Glutamatergic neuron (in vitro differentiated cells): Measurements from ENCODE around the gene RXRB. TPM values are rescaled to one million over a fixed set of nuclear protein-coding genes. Genes with fewer than 3 reads are reported as not detected.

Experiments used
- DNase-seq: peaks from one replicate; pipeline ENCODE4 v3.0.0; 2022
- H3K27ac Mint-ChIP-seq: one replicate; pipeline ENCODE4 v1.8.0; 2020; ENCODE audit warnings: mild to moderate bottlenecking, mixed read lengths, inconsistent platforms; ENCODE audit not compliant: unreplicated experiment
- H3K27me3 Mint-ChIP-seq: one replicate; pipeline ENCODE4 v1.8.0; 2020; ENCODE audit warnings: mild to moderate bottlenecking, moderate library complexity, mixed read lengths, inconsistent platforms; ENCODE audit not compliant: unreplicated experiment
- H3K36me3 Mint-ChIP-seq: one replicate; pipeline ENCODE4 v1.8.0; 2020; ENCODE audit warnings: mild to moderate bottlenecking, mixed read lengths, inconsistent platforms; ENCODE audit not compliant: unreplicated experiment
- H3K4me1 Mint-ChIP-seq: one replicate; pipeline ENCODE4 v1.8.0; 2020; ENCODE audit warnings: mild to moderate bottlenecking, low read depth, mixed read lengths, inconsistent platforms; ENCODE audit not compliant: unreplicated experiment
- H3K4me3 Mint-ChIP-seq: one replicate; pipeline ENCODE4 v1.8.0; 2020; ENCODE audit warnings: mild to moderate bottlenecking, mixed read lengths, inconsistent platforms; ENCODE audit not compliant: unreplicated experiment
- H3K9me3 Mint-ChIP-seq: one replicate; pipeline ENCODE4 v1.8.0; 2020; ENCODE audit warnings: mild to moderate bottlenecking, moderate library complexity, mixed read lengths, inconsistent platforms; ENCODE audit not compliant: unreplicated experiment
- total RNA-seq: library from RNA; stranded (reverse); fragmentation: NEBNext Ultra II Directional; extraction: Animal tissue kit (Norgen Biotek cat#: 25700); gene quantifications from one replicate; pipeline ENCODE4 v1.2.1, GENCODE V29; 2021; ENCODE audit not compliant: unreplicated experiment
- TF ChIP-seq, protein P1 (sequence below): fragments of 200-600 bp; sonication (generic); IDR thresholded peaks from one replicate; pipeline ENCODE4 v1.5.0; 2021; ENCODE audit not compliant: partially characterized antibody, unreplicated experiment

The RXRB gene
- total RNA-seq, 1 donor from 2014 or later: 45.3 TPM

- Mint-ChIP-seq H3K36me3 (no peaks in the 10 kb centered on the region), H3K4me3 (peak overlapping the region; percentile 89), H3K27me3 (peaks cover 18% of the 10 kb centered on the region), H3K27ac (peak overlapping the region; percentile 22), H3K4me1 (peaks cover 3% of the 10 kb centered on the region), H3K9me3 (peaks cover 2% of the 10 kb centered on the region)
- DNase-seq: no peak
- TF ChIP-seq, protein P1, sequence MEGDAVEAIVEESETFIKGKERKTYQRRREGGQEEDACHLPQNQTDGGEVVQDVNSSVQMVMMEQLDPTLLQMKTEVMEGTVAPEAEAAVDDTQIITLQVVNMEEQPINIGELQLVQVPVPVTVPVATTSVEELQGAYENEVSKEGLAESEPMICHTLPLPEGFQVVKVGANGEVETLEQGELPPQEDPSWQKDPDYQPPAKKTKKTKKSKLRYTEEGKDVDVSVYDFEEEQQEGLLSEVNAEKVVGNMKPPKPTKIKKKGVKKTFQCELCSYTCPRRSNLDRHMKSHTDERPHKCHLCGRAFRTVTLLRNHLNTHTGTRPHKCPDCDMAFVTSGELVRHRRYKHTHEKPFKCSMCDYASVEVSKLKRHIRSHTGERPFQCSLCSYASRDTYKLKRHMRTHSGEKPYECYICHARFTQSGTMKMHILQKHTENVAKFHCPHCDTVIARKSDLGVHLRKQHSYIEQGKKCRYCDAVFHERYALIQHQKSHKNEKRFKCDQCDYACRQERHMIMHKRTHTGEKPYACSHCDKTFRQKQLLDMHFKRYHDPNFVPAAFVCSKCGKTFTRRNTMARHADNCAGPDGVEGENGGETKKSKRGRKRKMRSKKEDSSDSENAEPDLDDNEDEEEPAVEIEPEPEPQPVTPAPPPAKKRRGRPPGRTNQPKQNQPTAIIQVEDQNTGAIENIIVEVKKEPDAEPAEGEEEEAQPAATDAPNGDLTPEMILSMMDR: no peak
Observed at GRCh38 chr6:33212857-33213165, 12.3 kb upstream of the RXRB start.

- Mint-ChIP-seq H3K4me3 (peak overlapping the region; percentile 89), H3K4me1 (peaks cover 3% of the 10 kb centered on the region), H3K9me3 (peaks cover 2% of the 10 kb centered on the region), H3K27ac (no peak overlapping the region), H3K36me3 (no peaks in the 10 kb centered on the region), H3K27me3 (peaks cover 17% of the 10 kb centered on the region)
- DNase-seq: no peak
- TF ChIP-seq, protein P1: no peak
Observed at GRCh38 chr6:33211666-33212422, 11.4 kb upstream of the RXRB start.

GRCh38 chr6:33211136-33211535, 10.7 kb upstream of the RXRB start:
- peaks cover 5% of the 10 kb centered on the region for H3K4me1 Mint-ChIP-seq
- H3K4me3 Mint-ChIP-seq: no peak overlapping the region
- H3K27me3 Mint-ChIP-seq: peaks cover 22% of the 10 kb centered on the region
- TF ChIP-seq, protein P1: no peak
- DNase-seq: no peak
- peaks cover 2% of the 10 kb centered on the region for H3K9me3 Mint-ChIP-seq
- H3K36me3 Mint-ChIP-seq: no peaks in the 10 kb centered on the region
- H3K27ac Mint-ChIP-seq: no peak overlapping the region

- peak overlapping the region; percentile 93 for H3K4me3 Mint-ChIP-seq
- peaks cover 2% of the 10 kb centered on the region for H3K9me3 Mint-ChIP-seq
- TF ChIP-seq, protein P1: no peak
- DNase-seq: no peak
- peaks cover 13% of the 10 kb centered on the region for H3K4me1 Mint-ChIP-seq
- H3K27ac Mint-ChIP-seq: no peak overlapping the region
- H3K36me3 Mint-ChIP-seq: no peaks in the 10 kb centered on the region
- peaks cover 24% of the 10 kb centered on the region for H3K27me3 Mint-ChIP-seq
Observed at GRCh38 chr6:33209856-33210255, 9.4 kb upstream of the RXRB start.
